HG03432 (cell line): Measurements from ENCODE around the gene ZNF526.

ENCODE experiments used
- ATAC-seq: cut with Tn5 transposase; IDR thresholded peaks from one replicate; pipeline ENCODE4 v1.9.1; 2021; ENCODE audit warnings: mild to moderate bottlenecking, moderate library complexity; ENCODE audit not compliant: unreplicated experiment

The ZNF526 gene, protein sequence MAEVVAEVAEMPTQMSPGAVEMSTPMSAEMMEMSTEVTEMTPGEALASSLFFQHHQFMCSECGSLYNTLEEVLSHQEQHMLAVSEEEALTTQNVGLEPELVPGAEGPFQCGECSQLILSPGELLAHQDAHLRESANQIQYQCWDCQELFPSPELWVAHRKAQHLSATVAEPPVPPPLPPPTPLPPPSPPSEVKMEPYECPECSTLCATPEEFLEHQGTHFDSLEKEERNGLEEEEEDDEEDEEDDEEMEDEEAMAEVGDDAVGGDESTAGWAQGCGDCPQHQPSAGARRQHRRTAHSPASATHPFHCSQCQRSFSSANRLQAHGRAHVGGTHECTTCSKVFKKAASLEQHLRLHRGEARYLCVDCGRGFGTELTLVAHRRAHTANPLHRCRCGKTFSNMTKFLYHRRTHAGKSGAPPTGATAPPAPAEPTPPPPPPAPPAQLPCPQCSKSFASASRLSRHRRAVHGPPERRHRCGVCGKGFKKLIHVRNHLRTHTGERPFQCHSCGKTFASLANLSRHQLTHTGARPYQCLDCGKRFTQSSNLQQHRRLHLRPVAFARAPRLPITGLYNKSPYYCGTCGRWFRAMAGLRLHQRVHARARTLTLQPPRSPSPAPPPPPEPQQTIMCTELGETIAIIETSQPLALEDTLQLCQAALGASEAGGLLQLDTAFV

DNA sequence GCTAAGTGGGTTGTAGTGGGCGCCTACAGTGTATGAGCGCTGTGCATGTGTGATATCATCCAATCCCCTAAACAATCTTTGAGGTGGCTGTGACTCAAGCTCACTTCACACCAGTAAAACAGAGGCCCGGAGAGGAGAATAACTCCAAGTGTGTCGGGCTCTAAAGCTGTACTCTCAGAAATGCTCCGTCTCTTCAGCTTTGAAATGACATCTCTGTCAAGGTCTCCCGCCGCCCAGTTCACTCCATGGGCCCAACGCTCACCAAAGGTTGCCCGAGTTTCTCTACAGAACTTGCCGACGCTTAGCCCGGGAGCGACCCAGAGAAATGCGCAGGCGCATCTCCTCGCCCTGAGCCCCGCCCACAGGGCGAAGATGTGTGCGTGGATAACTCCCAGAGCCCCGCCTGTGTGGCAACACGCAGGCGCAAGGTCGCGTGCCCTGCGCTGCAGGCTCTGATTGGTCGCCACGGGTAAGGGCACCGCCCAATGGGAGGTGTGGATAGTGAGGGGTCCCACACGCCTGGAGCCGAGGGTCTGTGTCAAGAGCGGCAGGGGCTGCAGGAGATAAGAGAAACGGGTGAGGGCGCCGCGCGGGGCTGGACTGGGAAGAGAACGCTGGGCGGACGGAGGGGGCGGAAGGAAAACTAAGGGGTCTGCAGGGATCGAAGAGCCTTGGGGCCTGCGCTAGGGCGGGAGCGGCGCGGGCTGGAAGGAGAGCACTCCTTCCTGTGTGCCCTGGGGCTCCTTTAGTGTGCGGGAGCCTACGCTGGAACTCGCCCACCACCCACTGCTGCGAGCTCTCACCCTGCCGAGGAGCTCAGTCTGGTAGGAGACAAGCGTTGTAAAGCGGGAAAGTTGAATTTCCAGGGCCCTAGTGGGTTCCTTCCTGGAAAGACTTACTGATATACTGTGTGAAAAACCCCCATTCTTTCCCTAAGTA, at the start of gene ZNF526:
ZNF526 (plus strand) TSS at position 501 of the 939 bp plus-strand sequence. CDS start 4,092 bp downstream, outside the sequence.
- peak; percentile 74 for ATAC-seq

GRCh38 chr19:42170715-42171114, 49.4 kb upstream of the ZNF526 start:
- no peak for ATAC-seq

DNA sequence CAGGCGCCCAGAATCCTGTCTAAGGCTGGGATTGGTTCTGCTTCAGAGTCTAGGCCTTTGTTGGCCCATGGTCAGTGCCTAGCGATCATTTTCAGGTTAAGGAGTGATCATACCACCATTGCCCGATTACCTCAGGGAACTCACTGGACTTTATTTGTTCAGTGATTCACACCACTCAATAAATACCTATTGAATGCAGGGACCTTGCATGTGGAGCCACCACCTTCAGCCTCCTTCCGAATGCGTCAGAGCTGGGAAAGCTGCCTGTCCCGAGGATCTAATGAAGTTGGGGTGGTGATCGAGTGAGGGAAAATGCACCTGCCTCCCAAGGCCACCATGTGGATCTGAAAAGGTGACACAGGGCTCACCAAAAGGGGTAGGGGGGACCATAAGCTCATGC, 47.9 kb upstream of the ZNF526 start:
- ATAC-seq: no peak

- ATAC-seq: no peak
Measured at GRCh38 chr19:42173695-42174094, 46.4 kb upstream of the ZNF526 start.

DNA sequence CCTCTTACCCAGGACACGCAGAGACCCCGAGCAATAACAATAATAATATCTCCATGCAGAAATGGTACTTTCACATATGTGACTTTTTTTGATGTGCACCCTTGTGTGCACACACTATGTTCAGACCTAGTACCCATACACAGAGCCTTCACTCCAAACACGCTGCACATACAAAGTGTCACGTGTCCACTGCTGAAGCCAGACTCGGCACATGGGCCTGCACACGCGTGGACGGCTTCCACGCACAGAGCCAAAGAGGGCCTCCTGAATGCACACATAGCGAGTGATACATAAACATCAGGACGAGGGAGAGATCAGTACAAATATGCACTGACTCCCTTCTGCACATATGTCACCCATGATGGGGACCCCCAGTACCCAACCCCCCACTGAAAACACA, 45.9 kb upstream of the ZNF526 start:
- no peak for ATAC-seq

DNA sequence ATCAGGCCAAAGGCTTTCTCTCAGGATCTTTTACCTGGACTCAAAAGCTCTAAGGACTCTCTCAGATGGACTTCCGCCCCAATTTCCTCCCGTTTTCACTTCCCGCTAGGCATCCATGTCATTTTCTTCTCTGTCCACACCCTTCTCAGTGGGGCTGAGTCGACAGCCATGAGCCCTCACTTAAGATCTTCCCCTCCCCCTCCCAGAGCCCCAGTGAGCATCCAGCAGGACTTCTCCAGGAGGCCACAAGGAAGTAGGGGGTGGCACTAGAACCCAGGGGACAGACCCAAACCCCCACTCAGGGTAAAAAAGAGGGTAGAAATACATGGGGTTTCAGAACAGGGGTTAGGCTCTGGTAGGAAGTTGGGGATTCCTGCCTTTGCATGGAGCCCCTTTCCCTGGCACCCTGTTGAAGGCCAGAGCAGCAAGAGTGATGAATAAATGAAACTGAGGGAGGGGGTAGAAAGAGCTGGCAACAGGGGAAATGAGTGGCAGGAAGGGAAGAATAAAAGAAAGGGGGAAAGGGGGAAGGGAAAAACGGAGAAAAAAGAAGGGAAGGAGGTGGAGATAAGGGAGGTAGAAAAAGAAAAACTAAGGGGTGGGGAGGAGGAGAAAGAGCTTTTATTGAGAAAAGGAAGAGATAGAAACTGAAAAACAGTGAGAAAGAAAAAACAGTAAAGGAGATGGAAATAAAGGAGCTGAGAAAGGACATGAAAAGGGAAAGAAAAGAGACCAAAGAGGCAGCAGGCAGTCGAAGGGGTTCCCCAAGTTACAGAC, 45.0 kb upstream of the ZNF526 start:
- ATAC-seq: no peak

DNA sequence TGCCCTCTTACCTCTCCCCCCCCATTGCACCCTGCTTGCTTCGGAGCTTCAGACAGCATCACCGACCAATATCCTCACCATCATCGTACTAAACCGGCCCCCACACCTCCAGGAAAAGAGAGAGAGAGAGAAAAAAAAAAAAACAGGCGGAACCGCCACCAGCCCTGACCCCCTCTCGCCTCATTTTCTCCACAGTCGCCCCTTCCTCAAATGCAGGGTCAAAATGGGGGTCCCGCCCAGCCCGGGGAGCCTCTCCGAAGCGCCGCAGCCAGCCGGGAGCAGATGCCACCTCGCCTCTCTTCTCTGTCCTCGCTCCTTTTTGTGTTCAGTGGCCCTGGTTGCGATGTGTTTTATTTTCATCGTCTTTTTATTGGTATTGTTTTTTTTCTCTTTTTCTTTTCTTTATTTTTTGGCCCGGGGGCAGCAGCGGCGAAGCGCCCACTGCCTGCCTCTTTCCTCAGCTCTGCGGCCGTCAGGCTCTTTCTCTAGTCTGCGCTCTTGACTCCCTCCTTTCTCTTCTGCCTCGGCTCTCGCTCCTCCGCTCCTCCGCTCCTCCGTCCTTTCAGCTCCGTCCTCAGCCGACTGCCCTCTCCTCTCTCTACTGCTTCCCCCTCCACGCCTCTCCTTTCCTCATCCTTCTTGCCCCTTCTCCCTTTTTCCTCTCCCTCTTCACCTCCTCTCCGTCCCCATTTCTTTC, 44.0 kb upstream of the ZNF526 start:
- no peak for ATAC-seq

GRCh38 chr19:42176649-42176989, 43.5 kb upstream of the ZNF526 start:
- ATAC-seq: no peak

GRCh38 chr19:42176990-42177685, 43.0 kb upstream of the ZNF526 start:
- peak; percentile 53 for ATAC-seq

GRCh38 chr19:42177686-42178019, 42.5 kb upstream of the ZNF526 start:
- ATAC-seq: no peak

DNA sequence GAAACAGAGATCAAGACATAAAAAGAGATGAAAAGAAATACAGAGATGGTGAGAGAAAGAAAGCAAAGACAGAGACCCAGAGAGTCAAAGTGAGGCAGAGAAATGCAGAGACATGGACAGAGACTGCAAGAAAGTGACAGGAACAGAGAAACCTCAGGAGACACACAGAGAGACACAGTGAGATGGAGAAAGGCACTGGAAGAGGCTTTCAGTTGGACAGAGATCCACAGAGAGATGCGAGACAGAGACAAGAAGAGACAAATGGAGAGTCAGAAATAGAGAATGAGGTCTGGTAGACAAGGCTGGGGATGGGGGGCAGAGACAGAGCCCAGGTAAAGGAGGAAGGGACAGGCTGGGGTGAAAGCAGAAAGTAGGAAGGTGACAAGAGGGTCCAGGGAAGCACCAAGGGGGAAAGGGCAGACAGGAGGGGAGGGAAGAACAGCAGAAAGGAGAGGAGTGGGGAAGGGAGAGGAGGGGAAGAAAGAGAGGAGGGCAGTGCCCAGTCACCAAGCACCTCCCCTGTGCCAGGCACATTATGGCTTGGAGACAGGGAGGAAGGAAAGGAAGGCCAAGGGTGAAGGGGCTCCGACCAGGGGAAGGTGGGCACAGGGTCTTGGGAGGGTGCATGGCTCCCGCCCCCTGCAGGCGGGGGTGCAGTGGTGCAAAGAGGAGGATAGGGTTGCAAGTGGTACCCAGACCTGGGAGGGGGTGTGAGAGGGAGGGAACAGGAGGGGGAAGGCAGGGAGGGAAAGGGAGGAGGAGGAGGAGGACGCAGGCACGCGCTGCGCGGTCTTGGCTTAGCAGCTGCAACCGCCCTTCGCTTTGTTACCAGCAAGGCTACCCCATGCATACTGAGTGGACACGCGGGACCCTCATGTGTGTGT, 41.1 kb upstream of the ZNF526 start:
- ATAC-seq: no peak

- no peak for ATAC-seq
Measured at GRCh38 chr19:42184401-42184861, 35.7 kb upstream of the ZNF526 start.

DNA sequence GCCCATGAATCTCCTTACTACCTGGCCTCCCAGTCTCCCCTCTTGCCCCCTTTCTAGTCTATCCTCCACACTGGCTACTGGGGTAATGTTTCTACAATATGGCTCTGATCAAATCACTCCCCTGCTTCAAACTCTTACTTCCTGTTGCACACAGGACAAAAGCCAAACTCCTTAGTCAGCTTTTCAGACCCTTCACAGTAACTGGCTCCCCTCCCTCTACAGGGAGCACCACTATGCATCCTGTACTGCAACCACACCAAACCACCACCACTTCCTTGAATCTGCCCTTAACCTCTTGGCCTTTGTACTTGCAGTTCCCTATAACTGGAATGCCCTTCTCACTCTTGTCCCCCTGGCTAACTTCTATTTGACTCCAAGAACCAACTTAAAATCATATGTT, 34.8 kb upstream of the ZNF526 start:
- no peak for ATAC-seq

DNA sequence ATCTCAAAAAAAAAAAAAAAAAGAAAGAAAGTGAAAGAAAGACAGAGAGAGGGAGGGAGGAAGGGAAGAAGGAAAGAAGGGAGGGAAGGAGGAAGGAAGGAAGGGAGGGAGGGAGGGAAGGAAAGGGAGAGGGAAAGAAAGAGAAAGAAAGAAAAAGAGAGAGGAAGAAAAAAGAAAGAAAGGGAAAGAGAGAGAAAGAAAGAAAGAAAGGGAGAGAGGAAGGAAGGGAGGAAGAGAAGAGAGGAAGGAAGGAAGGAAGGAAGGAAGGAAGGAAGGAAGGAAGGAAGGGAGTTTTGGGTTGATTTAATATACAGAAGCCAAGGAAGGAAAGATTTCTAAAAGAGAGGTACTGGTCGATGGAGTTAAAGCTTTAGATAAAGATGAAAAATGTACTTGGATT, 31.4 kb upstream of the ZNF526 start:
- ATAC-seq: no peak

DNA sequence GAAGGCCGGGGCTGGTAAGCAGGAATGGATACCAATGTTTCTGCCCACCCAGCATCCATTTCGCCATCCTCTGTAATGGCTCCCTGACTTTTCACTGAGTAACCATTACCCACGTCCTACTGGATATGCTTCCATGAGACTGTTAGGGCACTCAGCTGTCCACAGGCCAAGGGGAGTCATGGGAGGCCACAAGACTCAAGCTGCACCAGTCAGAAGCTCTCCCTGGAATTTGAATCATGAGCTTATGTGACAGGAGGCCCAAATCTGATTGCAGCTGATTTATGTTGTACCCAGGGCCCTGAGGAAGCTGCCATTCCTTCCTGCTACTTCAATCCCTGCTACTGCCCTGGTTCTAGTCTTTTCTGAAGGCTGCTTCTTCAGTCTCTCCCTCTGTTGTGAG, 31.0 kb upstream of the ZNF526 start:
- no peak for ATAC-seq

- ATAC-seq: no peak
Measured at GRCh38 chr19:42191330-42191729, 28.8 kb upstream of the ZNF526 start.

- ATAC-seq: no peak
Measured at GRCh38 chr19:42191855-42192254, 28.3 kb upstream of the ZNF526 start.

DNA sequence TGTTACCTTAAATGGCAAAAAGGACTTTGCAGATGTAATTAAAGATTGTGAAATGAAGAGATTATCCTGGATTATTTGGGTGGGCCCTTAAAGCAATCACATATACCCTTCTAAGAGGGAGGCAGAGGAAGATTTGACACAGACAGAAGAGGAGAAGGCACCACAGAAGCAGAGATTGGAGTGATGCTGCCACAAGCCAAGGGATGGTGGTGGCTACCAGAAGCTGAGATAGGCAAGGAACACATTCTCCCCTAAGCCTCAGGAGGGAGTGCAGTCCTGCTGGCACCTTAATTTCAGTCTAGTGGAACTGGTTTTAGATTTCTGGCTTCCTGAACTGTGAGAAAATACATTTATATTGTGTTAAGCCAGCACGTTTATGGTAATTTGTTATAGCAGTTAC, 26.8 kb upstream of the ZNF526 start:
- ATAC-seq: no peak

GRCh38 chr19:42193706-42194105, 26.4 kb upstream of the ZNF526 start:
- no peak for ATAC-seq
